MG63 (cell line): ENCODE data around the gene SULT1C4. TPM values are rescaled to one million over a fixed set of nuclear protein-coding genes. Genes with fewer than 3 reads are reported as not detected.

Source experiments
- DNase-seq: peaks from one replicate; pipeline ENCODE4 v3.0.0-alpha.2; 2020
- H3K27me3 ChIP-seq: fragments of 250-450 bp; sonication (Bioruptor Pico); 2 replicates; pipeline ENCODE4 v1.5.1; 2020; ENCODE audit warnings: mild to moderate bottlenecking, moderate library complexity
- H3K36me3 ChIP-seq: fragments of 250-450 bp; sonication (Bioruptor Pico); 2 replicates; pipeline ENCODE4 v1.5.1; 2020; ENCODE audit warnings: mild to moderate bottlenecking, moderate library complexity
- H3K4me3 ChIP-seq: fragments of 250-450 bp; sonication (Bioruptor Pico); 2 replicates; pipeline ENCODE4 v1.5.1; 2020; ENCODE audit warnings: mild to moderate bottlenecking, moderate library complexity
- H3K9me3 ChIP-seq: fragments of 250-450 bp; sonication (Bioruptor Pico); 2 replicates; pipeline ENCODE4 v1.5.1; 2020; ENCODE audit warnings: mild to moderate bottlenecking, moderate library complexity
- total RNA-seq: library from RNA; depleted of rRNA; stranded (reverse); fragments of >200 nt; shearing (Covaris generic); gene quantifications from 2 replicates; pipeline ENCODE4 v1.2.3, GENCODE V29; 2014; ENCODE audit warnings: low replicate concordance

The SULT1C4 gene
- total RNA-seq, 1 experiment from 2014 or later: not detected

GRCh38 chr2:108364676-108365297, 13.0 kb upstream of the SULT1C4 start:
- Histone ChIP-seq H3K4me3 (no peak overlapping the region), H3K9me3 (no peaks in the 10 kb centered on the region; the same call in 1 of the 2 replicates), H3K36me3 (no peaks in the 10 kb centered on the region), H3K27me3 (no peaks in the 10 kb centered on the region)
- no peak for DNase-seq

- Histone ChIP-seq H3K27me3 (no peaks in the 10 kb centered on the region), H3K9me3 (no peaks in the 10 kb centered on the region; the same call in 1 of the 2 replicates), H3K4me3 (no peak overlapping the region), H3K36me3 (no peaks in the 10 kb centered on the region)
- DNase-seq: no peak
These were observed 12.1 kb upstream of the SULT1C4 start for GRCh38 chr2:108365656-108366055.

GRCh38 chr2:108367014-108367413, 10.7 kb upstream of the SULT1C4 start:
- no peak overlapping the region for H3K4me3 ChIP-seq
- no peaks in the 10 kb centered on the region; the same call in 1 of the 2 replicates for H3K9me3 ChIP-seq
- no peaks in the 10 kb centered on the region for H3K36me3 ChIP-seq
- no peaks in the 10 kb centered on the region for H3K27me3 ChIP-seq
- DNase-seq: no peak

- Histone ChIP-seq H3K4me3 (no peak overlapping the region), H3K9me3 (no peaks in the 10 kb centered on the region; the same call in 1 of the 2 replicates), H3K27me3 (no peaks in the 10 kb centered on the region), H3K36me3 (no peaks in the 10 kb centered on the region)
- no peak for DNase-seq
These were observed 10.1 kb upstream of the SULT1C4 start for GRCh38 chr2:108367561-108368175.

GRCh38 chr2:108369153-108369552, 8.6 kb upstream of the SULT1C4 start:
- Histone ChIP-seq H3K4me3 (no peak overlapping the region), H3K36me3 (no peaks in the 10 kb centered on the region), H3K9me3 (no peaks in the 10 kb centered on the region; the same call in 1 of the 2 replicates), H3K27me3 (no peaks in the 10 kb centered on the region)
- no peak for DNase-seq

- no peaks in the 10 kb centered on the region for H3K27me3 ChIP-seq
- no peaks in the 10 kb centered on the region for H3K36me3 ChIP-seq
- H3K4me3 ChIP-seq: no peak overlapping the region
- no peaks in the 10 kb centered on the region; the same call in 1 of the 2 replicates for H3K9me3 ChIP-seq
- no peak for DNase-seq
These were observed 7.7 kb upstream of the SULT1C4 start for GRCh38 chr2:108370080-108370479.

- H3K4me3 ChIP-seq: no peak overlapping the region
- no peaks in the 10 kb centered on the region for H3K9me3 ChIP-seq
- DNase-seq: no peak
- H3K27me3 ChIP-seq: no peaks in the 10 kb centered on the region
- H3K36me3 ChIP-seq: no peaks in the 10 kb centered on the region
These were observed 980 bp upstream of the SULT1C4 start for GRCh38 chr2:108376774-108377173.

GRCh38 chr2:108377401-108377800, 353 bp upstream of the SULT1C4 start:
- Histone ChIP-seq H3K4me3 (no peak overlapping the region), H3K36me3 (no peaks in the 10 kb centered on the region), H3K27me3 (no peaks in the 10 kb centered on the region), H3K9me3 (no peaks in the 10 kb centered on the region)
- no peak for DNase-seq

GRCh38 chr2:108378851-108379250, 1.1 kb downstream of the SULT1C4 start:
- Histone ChIP-seq H3K27me3 (no peaks in the 10 kb centered on the region), H3K4me3 (no peak overlapping the region), H3K9me3 (no peaks in the 10 kb centered on the region)

GRCh38 chr2:108382196-108382595, 4.4 kb downstream of the SULT1C4 start:
- no peaks in the 10 kb centered on the region for H3K27me3 ChIP-seq
- H3K9me3 ChIP-seq: no peaks in the 10 kb centered on the region
- no peak overlapping the region for H3K4me3 ChIP-seq
- H3K36me3 ChIP-seq: no peaks in the 10 kb centered on the region
- no peak for DNase-seq

More at GRCh38 chr2:108378851-108379250, 1.1 kb downstream of the SULT1C4 start:
- no peaks in the 10 kb centered on the region for H3K36me3 ChIP-seq
- no peak for DNase-seq

- no peaks in the 10 kb centered on the region for H3K9me3 ChIP-seq
- H3K36me3 ChIP-seq: no peaks in the 10 kb centered on the region
- H3K27me3 ChIP-seq: no peaks in the 10 kb centered on the region
- H3K4me3 ChIP-seq: no peak overlapping the region
- no peak for DNase-seq
These were observed 5.5 kb downstream of the SULT1C4 start for GRCh38 chr2:108383146-108383830.

GRCh38 chr2:108384662-108385393, 7.1 kb downstream of the SULT1C4 start:
- H3K4me3 ChIP-seq: no peak overlapping the region
- DNase-seq: no peak
- no peaks in the 10 kb centered on the region for H3K36me3 ChIP-seq
- no peaks in the 10 kb centered on the region for H3K27me3 ChIP-seq
- no peaks in the 10 kb centered on the region for H3K9me3 ChIP-seq

- Histone ChIP-seq H3K36me3 (no peaks in the 10 kb centered on the region), H3K4me3 (no peak overlapping the region), H3K9me3 (no peaks in the 10 kb centered on the region), H3K27me3 (no peaks in the 10 kb centered on the region)
- DNase-seq: no peak
These were observed 7.8 kb downstream of the SULT1C4 start for GRCh38 chr2:108385411-108386071.

GRCh38 chr2:108388045-108388444, 10.3 kb downstream of the SULT1C4 start:
- no peaks in the 10 kb centered on the region for H3K27me3 ChIP-seq
- H3K36me3 ChIP-seq: no peaks in the 10 kb centered on the region
- peaks cover 5% of the 10 kb centered on the region for H3K9me3 ChIP-seq
- DNase-seq: no peak
- H3K4me3 ChIP-seq: no peak overlapping the region

- Histone ChIP-seq H3K4me3 (no peak overlapping the region), H3K36me3 (no peaks in the 10 kb centered on the region), H3K27me3 (no peaks in the 10 kb centered on the region), H3K9me3 (peaks cover 12% of the 10 kb centered on the region)
- no peak for DNase-seq
These were observed 12.6 kb downstream of the SULT1C4 start for GRCh38 chr2:108390340-108390739.

- Histone ChIP-seq H3K36me3 (no peaks in the 10 kb centered on the region), H3K27me3 (no peaks in the 10 kb centered on the region), H3K4me3 (no peak overlapping the region), H3K9me3 (peaks cover 12% of the 10 kb centered on the region)
- DNase-seq: no peak
These were observed 14.3 kb downstream of the SULT1C4 start for GRCh38 chr2:108392029-108392428.

GRCh38 chr2:108393197-108393596, 15.4 kb downstream of the SULT1C4 start:
- no peaks in the 10 kb centered on the region for H3K27me3 ChIP-seq
- peaks cover 12% of the 10 kb centered on the region for H3K9me3 ChIP-seq
- DNase-seq: no peak
- H3K36me3 ChIP-seq: no peaks in the 10 kb centered on the region
- no peak overlapping the region for H3K4me3 ChIP-seq
